ENCODE data around the gene APOL1. TPM values are rescaled to one million over a fixed set of nuclear protein-coding genes. Genes with fewer than 3 reads are reported as not detected.
A peak's percentile ranks its signal among the peaks of the same experiment; 100 is the strongest.
"Not testable (repeated sequence)": the region's sequence is repeated elsewhere in the genome, so short reads cannot be mapped to it uniquely, and the experiment has no call there.

The APOL1 gene
- total RNA-seq, 1 donor, result 10.3 TPM

GRCh38 chr22:36256478-36256877 lies 3.5 kb downstream of the APOL1 start:
- no peak overlapping the region for H3K4me3 ChIP-seq (ENCODE audit: low read depth, low read length)
- TF ChIP-seq, protein P1, sequence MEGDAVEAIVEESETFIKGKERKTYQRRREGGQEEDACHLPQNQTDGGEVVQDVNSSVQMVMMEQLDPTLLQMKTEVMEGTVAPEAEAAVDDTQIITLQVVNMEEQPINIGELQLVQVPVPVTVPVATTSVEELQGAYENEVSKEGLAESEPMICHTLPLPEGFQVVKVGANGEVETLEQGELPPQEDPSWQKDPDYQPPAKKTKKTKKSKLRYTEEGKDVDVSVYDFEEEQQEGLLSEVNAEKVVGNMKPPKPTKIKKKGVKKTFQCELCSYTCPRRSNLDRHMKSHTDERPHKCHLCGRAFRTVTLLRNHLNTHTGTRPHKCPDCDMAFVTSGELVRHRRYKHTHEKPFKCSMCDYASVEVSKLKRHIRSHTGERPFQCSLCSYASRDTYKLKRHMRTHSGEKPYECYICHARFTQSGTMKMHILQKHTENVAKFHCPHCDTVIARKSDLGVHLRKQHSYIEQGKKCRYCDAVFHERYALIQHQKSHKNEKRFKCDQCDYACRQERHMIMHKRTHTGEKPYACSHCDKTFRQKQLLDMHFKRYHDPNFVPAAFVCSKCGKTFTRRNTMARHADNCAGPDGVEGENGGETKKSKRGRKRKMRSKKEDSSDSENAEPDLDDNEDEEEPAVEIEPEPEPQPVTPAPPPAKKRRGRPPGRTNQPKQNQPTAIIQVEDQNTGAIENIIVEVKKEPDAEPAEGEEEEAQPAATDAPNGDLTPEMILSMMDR (IDR thresholded peaks at IDR 0.05; ENCODE audit: insufficient read depth, low read length), result no peak
- no peak for DNase-seq (ENCODE audit: low read depth)

DNA sequence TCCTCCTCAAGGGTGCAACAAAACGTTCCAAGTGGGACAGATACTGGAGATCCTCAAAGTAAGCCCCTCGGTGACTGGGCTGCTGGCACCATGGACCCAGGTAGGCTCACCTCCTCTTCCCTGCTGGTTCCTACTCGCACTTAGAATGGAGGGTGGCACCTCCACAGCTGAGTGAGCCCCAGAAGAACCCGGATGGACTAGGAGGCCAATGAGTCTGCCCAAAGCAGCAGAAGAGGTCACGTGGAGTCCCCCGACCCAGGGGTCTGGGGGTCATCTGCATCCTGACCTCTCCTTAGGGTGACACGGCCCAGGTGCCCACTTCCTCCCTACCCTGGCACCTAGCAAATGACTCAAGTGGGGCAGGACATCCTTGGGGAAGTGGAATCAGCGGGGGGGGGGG lies 4.4 kb downstream of the APOL1 start:
- DNase-seq (ENCODE audit: low read depth), result no peak
- TF ChIP-seq, protein P1 (IDR thresholded peaks at IDR 0.05; ENCODE audit: insufficient read depth, low read length), result no peak
- H3K4me3 ChIP-seq (ENCODE audit: low read depth, low read length), result no peak overlapping the region

DNA sequence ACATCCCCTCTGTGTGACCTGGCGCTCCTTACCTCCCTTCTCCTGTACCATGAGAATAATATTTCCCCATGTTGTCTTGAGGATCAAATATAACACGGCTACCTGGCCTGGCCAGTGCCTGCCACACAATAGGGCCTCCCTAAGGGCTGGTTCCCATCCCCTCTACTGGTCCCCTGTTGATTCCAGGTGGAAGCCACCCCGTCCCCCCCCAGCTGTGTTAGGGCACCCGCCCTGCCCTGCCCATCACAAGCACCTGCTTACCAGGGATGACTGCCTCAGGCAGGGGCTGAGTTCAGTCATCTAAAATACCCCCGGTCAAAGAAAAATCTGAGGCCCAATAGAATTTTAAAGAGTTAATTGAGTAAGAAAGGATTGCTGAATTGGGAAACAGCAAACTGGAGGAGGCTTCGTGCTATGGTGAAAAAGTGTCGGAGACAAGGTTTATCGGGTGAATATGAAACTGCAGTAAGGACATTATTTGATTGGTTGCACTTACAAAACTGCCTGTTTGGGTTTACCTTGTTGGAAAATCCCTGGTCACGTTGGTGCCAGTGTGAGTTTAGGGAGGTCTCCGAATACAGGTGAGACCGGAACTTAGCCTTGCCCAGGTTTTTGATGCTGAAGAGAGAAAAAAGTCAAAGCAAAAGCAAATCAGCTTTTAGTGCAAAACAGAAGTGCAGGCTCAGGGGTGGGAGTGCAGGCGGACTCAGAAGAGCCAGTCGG lies 5.2 kb downstream of the APOL1 start:
- TF ChIP-seq, protein P1 (IDR thresholded peaks at IDR 0.05; ENCODE audit: insufficient read depth, low read length), result no peak

DNA sequence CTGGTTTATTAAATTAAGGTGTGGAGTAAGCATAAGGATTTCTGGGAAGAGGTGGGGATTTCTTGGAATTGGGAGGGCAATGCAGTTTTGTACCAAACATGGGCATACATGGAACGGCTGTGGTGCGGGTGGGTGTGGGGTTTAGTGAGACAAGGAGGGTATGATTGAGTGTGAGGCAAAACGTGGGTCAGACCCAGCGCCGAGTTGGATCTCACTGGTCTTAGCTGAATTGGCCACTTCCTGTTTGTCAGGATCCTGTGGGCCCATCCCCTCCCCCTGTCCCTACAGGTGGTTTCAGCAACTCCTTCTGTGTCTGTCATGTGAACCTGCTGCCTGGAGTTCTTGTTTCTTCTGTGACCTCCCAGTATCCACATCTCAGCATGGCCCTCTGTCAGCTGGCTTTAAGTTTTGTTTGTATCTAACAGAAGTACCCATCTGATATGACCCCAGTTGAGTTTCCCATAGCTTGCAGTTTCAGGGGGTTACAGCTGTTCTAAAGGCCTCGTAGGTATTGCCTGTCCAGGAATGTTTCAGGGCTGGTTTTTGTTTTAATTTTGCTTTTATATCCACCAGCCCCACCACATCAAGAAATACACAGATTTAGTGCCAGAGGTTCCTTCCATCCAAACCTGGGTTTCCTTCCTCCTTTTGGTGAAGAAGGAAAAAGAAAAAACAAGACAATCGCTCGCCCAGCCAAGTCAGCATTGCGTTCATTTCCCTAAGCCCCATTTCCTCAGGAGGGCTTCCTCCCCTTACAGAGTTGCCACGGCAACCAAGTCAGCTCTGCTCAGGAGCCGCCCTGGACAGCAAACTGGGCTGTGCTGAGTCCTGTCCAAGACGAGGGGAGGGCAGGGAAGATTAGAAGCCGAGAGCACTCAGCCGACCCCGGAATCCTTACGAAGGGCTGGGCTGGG lies 6.0 kb downstream of the APOL1 start:
- H3K4me3 ChIP-seq (ENCODE audit: low read depth, low read length), result no peak overlapping the region
- peak; percentile 60 for DNase-seq (ENCODE audit: low read depth)

More for the DNA sequence above, 5.2 kb downstream of the APOL1 start:
- no peak for DNase-seq (ENCODE audit: low read depth)
- H3K4me3 ChIP-seq (ENCODE audit: low read depth, low read length), result no peak overlapping the region

DNA sequence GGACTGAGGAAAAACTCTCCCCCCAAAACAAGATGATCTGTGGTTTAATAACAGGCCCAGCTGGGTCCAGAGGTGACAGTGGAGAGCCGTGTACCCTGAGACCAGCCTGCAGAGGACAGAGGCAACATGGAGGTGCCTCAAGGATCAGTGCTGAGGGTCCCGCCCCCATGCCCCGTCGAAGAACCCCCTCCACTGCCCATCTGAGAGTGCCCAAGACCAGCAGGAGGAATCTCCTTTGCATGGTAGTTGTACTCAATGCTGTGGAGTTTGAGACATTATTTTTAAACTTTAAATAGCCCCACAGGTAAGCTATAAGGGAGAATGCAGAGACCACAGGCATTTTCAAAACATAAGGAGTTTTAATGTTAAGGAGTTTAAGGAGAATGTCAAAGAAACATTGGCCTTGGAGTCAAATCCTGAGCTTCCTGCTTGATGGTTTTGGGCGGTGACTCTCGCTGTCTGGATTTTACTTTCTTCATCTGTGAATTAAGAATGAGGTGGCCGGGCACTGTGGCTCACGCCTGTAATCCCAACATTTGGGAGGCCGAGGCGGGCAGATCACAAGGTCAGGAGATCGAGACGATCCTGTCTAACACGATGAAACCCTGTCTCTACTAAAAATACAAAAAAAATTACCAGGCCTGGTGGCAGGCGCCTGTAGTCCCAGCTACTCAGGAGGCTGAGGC lies 6.8 kb downstream of the APOL1 start:
- DNase-seq (ENCODE audit: low read depth), result no peak
- H3K4me3 ChIP-seq (ENCODE audit: low read depth, low read length), result no peak overlapping the region
- TF ChIP-seq, protein P1 (IDR thresholded peaks at IDR 0.05; ENCODE audit: insufficient read depth, low read length), result no peak

More for the DNA sequence above, 6.0 kb downstream of the APOL1 start:
- TF ChIP-seq, protein P1 (IDR thresholded peaks at IDR 0.05; ENCODE audit: insufficient read depth, low read length), result no peak

DNA sequence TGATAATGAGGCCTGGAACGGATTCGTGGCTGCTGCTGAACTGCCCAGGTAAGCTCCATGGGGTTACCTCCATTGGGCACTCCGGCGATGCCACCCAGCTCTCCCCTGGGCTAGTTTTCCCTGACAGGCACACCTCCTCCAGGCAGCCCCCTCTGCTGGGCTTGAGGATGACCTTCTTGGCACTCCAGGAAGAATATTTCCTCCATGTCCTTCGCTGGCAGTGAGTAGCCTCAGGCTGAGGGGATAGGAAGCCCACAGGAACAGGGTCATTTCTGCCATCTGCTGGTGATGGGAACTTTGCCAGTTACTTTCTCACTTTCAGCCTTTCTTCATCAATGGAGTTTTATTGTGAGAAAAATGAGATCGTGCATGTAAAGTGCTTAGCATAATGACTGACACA lies 8.7 kb downstream of the APOL1 start:
- DNase-seq (ENCODE audit: low read depth); H3K4me3 ChIP-seq (ENCODE audit: low read depth, low read length): not testable (repeated sequence)

DNA sequence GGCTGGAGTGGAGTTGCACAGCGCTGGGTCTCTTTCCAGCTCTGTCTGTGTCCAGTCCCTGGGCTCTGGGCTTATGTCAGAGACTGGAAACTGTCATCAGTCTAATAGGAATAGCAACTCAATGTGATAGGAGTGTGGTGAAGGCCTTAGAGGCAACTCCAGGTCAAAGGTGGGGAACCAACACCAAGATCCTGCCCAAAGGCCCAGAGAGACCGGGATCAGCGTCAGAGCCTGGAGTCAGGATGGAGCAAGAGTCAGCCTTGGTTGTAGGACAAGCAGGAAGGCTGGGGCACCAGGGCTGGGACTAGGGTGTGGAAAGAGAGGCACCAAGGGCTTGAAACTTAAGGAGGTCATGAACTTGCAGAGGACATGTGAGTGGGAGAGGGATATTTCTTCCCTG lies 9.4 kb downstream of the APOL1 start:
- DNase-seq (ENCODE audit: low read depth); H3K4me3 ChIP-seq (ENCODE audit: low read depth, low read length): not testable (repeated sequence)

- H3K4me3 ChIP-seq (ENCODE audit: low read depth, low read length); DNase-seq (ENCODE audit: low read depth): not testable (repeated sequence)
Measured at GRCh38 chr22:36263216-36263673, 10.3 kb downstream of the APOL1 start.

GRCh38 chr22:36263886-36264664 lies 11.1 kb downstream of the APOL1 start:
- not testable (repeated sequence) for DNase-seq (ENCODE audit: low read depth); H3K4me3 ChIP-seq (ENCODE audit: low read depth, low read length)
